Stimulated activated CD4-positive, alpha-beta T cell treated with anti-CD3 and anti-CD28 coated beads, Interleukin-2, amount 100 ng/mL, for 4 hours (primary cell): ENCODE results near the gene FAM98C.
"Not testable (repeated sequence)": the region's sequence is repeated elsewhere in the genome, so short reads cannot be mapped to it uniquely, and the experiment has no call there.

Experiments used
- DNase-seq: peaks from one replicate; pipeline ENCODE4 v3.0.0-alpha.2; 2020; ENCODE audit warnings: low read depth

Gene FAM98C

DNA sequence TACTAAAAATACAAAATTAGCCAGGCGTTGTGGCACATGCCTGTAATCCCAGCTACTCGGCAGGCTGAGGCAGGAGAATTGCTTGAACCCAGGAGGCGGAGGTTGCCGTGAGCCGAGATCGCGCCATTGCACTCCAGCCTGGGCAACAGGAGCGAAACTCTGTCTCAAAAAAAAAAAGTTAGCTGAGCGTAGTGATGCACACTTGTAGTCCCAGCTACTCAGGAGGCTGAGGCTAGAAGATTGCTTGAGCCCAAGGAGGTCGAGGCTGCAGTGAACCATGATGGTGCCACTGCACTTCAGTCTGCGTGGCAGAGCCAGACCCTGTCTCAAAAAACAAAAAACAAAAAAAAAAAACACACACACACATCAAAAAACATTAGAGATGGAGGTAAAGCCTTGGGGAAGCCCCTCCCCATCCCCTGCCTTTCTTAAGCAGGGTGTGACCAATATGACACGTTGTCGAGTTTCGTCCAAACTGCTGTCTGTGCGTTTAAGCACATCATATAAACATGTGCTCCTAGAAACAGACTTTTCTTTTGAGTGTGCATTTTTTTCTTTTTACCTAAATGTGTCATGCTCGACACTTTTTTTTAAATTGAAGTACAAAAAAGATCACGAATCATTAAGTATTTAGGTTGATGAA, 24.3 kb downstream of the FAM98C start:
- not testable (repeated sequence) for DNase-seq

DNA sequence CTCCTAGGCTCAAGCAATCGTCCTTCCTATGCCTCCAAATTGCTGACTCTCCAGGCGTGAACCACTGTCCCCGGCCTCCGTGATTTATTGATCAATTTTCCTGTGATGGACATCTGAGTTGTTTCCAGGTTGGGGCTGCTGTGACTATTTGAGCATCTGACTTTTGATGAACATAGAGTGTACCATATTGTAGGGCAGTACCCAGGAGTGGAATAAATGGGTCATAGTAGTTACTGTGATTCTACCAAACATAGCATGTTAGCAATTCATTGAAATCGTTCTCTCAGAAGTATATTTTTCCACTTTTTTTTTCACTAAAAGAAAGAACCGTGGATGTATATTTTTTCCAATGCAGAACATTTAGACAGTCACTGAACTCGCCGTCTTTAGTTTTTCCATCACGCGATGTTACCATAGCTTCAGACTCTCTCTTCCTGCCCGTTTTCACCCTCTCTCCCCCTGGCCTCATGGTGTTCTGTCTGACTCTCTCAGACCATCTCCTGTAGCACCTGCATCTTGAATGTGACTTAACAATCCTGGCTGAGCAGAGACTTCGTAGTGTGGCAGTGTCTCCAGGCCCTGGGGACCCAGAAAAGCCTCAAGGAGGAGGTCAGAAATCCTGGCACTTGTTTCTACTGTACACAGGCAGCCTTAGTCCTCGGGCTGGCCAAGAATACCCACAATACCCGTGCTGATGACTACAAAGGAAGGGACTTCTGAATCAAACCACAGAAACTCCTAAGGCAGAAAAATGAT, 26.3 kb downstream of the FAM98C start:
- DNase-seq = no peak

GRCh38 chr19:38429811-38430156, 26.9 kb downstream of the FAM98C start:
- no peak for DNase-seq

DNA sequence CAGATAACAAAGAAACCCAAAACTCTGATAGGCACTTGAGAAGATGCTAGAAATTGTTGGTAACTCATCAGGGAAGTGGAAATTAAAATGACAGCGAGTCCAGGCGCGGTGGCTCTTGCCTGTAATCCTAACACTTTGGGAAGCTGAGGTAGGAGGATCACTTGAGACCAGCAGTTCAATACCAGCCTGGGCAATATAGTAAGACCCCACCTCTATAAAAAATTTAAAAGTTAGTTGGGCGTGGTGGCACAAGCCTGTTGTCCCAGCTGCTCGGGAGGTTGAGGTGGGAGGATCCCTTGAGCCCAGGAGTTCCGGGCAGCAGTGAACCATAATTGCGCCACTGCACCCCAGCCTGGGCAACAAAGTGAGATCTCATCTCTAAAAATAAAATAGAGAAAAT, 28.0 kb downstream of the FAM98C start:
- DNase-seq = no peak

GRCh38 chr19:38433268-38433733, 30.4 kb downstream of the FAM98C start, which contains the start of gene RYR1:
RYR1 (plus strand) TSS chr19:38433691; CDS start chr19:38433830, 139 bp downstream.
- DNase-seq = no peak

- no peak for DNase-seq
Measured at GRCh38 chr19:38434549-38435051, 31.7 kb downstream of the FAM98C start.

- no peak for DNase-seq
Measured at GRCh38 chr19:38437295-38437694, 34.4 kb downstream of the FAM98C start.

DNA sequence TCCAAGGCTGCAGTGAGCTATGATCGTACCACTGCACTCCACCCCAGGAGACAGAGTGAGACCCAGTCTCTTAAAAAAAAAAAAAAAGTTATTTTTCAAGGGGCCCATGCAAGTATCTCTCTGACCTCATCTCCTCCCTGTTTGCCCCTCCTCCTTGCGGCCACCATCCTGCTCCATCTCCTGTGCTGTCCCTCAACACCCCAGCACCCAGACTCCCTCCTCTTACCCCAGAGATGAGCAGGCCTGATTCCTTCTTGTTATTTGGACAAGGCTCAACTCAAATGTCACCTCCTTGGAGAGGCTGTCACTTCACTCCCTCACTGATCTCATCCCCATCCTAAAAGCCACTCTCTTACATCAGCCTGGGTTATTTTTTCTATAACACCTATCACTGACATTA, 35.0 kb downstream of the FAM98C start:
- no peak for DNase-seq

DNA sequence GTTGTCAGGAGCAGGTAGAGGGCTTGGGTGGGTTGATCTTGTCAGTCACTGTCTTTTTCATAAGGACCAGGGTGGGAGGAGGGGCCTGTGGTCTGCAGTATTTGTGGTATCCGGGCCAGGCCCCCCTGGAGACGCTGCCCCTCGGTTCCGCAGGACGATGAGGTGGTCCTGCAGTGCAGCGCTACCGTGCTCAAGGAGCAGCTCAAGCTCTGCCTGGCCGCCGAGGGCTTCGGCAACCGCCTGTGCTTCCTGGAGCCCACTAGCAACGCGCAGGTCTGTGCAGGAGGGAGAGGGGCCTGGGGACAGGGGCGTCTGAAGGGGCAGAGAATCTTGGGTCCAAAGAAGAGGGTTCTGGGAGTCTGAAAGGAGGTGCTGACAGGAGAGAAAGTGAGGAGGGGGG, 37.7 kb downstream of the FAM98C start:
- no peak for DNase-seq

- no peak for DNase-seq
Measured at GRCh38 chr19:38441657-38442348, 38.9 kb downstream of the FAM98C start.

- no peak for DNase-seq
Measured at GRCh38 chr19:38442736-38443135, 39.8 kb downstream of the FAM98C start.

DNA sequence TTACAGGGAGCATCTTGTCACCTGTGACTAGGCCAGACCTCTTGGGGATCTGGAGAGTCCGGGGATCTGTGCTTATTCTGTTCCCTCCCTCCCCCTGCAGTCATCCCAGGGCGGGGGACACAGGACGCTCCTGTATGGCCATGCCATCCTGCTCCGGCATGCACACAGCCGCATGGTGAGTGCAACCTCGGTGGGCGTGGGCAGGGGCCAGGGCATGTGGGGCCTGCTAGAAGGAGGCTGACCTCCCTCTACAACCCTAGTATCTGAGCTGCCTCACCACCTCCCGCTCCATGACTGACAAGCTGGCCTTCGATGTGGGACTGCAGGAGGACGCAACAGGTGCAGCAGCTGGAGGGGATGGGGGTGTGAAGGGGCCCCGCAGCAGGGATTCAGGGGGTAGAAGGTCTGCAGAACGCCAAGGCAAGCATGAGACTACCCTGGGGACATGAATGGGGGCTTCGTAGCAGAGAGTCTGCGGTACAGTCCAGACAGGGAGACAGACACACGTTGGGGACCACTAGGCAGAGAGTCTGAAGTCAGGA, 40.6 kb downstream of the FAM98C start:
- no peak for DNase-seq

- no peak for DNase-seq
Measured at GRCh38 chr19:38444026-38444425, 41.1 kb downstream of the FAM98C start.

- no peak for DNase-seq
Measured at GRCh38 chr19:38445362-38445761, 42.5 kb downstream of the FAM98C start.

DNA sequence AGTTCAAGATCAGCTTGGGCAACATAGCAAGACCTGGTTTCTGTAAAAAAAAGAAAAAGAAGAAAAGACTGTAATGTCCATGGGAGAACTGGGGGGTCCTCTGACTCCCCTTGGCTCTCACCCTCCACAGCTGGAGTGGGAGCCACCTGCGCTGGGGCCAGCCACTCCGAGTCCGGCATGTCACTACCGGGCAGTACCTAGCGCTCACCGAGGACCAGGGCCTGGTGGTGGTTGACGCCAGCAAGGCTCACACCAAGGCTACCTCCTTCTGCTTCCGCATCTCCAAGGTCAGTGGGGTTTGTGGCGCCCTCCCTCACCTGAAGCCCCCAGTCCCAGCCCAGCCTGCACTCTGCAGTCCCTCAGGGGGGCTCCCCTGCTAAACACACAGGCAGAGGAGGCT, 45.3 kb downstream of the FAM98C start:
- DNase-seq = no peak

GRCh38 chr19:38449518-38449917, 46.6 kb downstream of the FAM98C start:
- no peak for DNase-seq

DNA sequence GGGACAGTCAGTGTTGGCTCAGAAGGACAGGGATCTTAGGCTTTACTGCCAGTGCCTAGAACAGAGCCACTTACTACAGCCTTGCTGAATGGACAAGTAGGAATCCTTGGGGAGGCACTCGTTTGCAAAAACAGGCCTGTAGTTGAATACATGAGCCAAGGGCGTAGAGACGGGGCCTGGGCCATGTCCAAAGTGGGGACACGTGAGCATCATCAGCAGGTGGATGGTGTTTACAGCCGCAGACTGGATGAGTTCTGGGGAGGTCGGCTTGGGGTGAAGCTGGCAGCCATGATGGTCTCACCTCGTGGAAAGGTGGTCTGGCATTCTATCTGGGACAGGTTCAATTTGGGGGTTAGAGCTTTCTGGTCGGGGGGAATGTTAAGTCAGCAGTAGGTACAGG, 48.1 kb downstream of the FAM98C start:
- no peak for DNase-seq

GRCh38 chr19:38451629-38452028, 48.7 kb downstream of the FAM98C start:
- DNase-seq = no peak

GRCh38 chr19:38452430-38453366, 49.8 kb downstream of the FAM98C start:
- DNase-seq = no peak

DNA sequence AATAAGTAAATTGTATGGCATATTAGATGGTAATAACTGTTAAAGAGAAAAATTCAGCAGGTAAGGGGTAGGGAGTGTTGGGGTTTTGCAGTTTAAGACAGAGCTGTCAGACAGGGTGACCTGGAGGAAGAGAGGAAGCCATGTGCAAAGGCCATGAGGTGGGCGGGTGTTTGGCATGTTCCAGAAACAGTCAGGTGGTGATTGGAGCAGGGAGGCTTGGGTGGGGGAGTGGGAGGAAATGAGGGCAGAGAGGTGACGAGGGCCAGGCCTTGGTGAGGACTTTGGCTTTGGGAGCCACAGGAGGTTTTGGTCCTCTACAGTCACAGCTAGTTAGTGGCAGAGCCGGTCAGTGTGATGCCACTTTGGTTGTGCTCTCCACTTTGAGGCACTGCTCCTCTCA, 50.7 kb downstream of the FAM98C start:
- DNase-seq = no peak

- DNase-seq = no peak
Measured at GRCh38 chr19:38455031-38455430, 52.1 kb downstream of the FAM98C start.
